ENCODE results near the gene ZSWIM5.
A peak's percentile ranks its signal among the peaks of the same experiment; 100 is the strongest.

Gene ZSWIM5

GRCh38 chr1:45216861-45217260 lies 10.5 kb upstream of the ZSWIM5 start:
- no peak overlapping the region for H3K4me3 ChIP-seq (ENCODE audit: low read depth, low read length)
- DNase-seq (ENCODE audit: low read depth), result no peak
- TF ChIP-seq CTCF (IDR thresholded peaks at IDR 0.05; ENCODE audit: low read depth, low read length, missing control alignments), result no peak

DNA sequence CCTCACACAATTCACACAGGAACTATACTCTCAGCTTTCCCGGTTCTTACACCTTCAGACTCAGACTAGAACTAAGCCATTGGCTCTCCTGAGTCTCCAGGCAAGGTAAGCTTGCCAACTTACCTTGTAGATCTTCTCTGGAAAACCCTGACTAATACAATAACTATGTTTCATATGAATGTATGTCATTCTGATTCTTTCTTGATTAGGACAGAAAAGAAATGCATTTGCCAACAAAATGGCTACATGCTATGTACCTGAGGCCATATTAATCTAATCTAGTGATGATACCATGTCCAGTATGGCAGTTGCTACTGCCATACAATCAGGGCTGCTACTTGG lies 9.8 kb upstream of the ZSWIM5 start:
- no peak overlapping the region for H3K4me3 ChIP-seq (ENCODE audit: low read depth, low read length)
- TF ChIP-seq CTCF (IDR thresholded peaks at IDR 0.05; ENCODE audit: low read depth, low read length, missing control alignments), result no peak
- DNase-seq (ENCODE audit: low read depth), result no peak

- no peak overlapping the region for H3K4me3 ChIP-seq (ENCODE audit: low read depth, low read length)
- TF ChIP-seq CTCF (IDR thresholded peaks at IDR 0.05; ENCODE audit: low read depth, low read length, missing control alignments), result no peak
- no peak for DNase-seq (ENCODE audit: low read depth)
Measured at GRCh38 chr1:45215485-45216199, 9.2 kb upstream of the ZSWIM5 start.

GRCh38 chr1:45213892-45214291 lies 7.5 kb upstream of the ZSWIM5 start:
- no peak for TF ChIP-seq CTCF (IDR thresholded peaks at IDR 0.05; ENCODE audit: low read depth, low read length, missing control alignments)
- no peak for DNase-seq (ENCODE audit: low read depth)
- no peak overlapping the region for H3K4me3 ChIP-seq (ENCODE audit: low read depth, low read length)

- no peak for TF ChIP-seq CTCF (IDR thresholded peaks at IDR 0.05; ENCODE audit: low read depth, low read length, missing control alignments)
- DNase-seq (ENCODE audit: low read depth), result no peak
- no peak overlapping the region for H3K4me3 ChIP-seq (ENCODE audit: low read depth, low read length)
Measured at GRCh38 chr1:45211076-45211475, 4.7 kb upstream of the ZSWIM5 start.

DNA sequence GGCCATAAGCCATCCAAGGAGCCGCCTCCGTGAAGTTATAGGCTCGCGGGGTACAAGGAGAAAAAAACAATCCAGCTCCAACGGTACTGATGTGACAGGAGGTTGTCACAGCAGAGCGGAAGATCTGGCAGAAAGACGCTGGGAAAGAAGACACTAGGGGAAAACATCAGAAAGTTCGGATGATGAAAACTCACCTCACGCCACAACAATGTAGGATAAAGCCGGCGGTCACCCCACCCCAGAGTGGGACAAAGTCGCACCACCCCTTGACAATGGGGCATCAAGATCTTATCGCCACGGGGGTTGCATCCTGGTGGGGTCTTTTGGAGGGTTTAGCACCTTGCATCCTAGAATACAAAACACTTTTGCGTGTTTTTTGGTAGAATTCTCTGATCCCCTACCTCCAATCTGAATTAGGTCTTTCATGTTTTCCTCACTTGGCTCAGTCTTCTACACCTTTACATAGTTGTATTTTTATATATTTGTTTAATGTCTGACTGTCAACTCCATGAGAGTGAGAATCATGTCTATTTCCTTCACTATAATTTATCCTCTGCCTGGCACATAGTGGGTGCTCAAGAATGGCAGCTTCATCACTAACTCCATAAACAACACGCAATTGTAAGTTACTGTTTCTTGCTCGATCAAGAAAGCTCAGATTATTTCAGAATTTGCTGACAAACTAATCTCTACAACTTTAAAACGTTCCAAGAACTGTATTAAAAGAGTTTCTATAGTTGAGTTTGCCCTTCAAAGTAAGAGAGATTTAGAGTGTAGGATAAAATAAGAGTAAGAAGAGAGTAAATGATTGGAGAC lies 611 bp upstream of the ZSWIM5 start:
- H3K4me3 ChIP-seq (ENCODE audit: low read depth, low read length), result peak overlapping the region; percentile 70
- DNase-seq (ENCODE audit: low read depth), result no peak
- no peak for TF ChIP-seq CTCF (IDR thresholded peaks at IDR 0.05; ENCODE audit: low read depth, low read length, missing control alignments)
